NB4 (cell line): ENCODE data around the gene CALY.

ENCODE experiments used
- MYC ChIP-seq: IDR thresholded peaks from 2 replicates; pipeline ENCODE4 v1.6.1; 2011; ENCODE audit warnings: low read depth, low read length
- POLR2A ChIP-seq: IDR thresholded peaks from 2 replicates; pipeline ENCODE4 v1.6.1; 2011; ENCODE audit warnings: mild to moderate bottlenecking; ENCODE audit not compliant: insufficient read length; ENCODE audit errors: extremely low read depth
- TF ChIP-seq, protein P1 (sequence below): IDR thresholded peaks from one replicate; pipeline ENCODE4 v1.5.1; 2012; ENCODE audit warnings: low read depth, low read length

DNA sequence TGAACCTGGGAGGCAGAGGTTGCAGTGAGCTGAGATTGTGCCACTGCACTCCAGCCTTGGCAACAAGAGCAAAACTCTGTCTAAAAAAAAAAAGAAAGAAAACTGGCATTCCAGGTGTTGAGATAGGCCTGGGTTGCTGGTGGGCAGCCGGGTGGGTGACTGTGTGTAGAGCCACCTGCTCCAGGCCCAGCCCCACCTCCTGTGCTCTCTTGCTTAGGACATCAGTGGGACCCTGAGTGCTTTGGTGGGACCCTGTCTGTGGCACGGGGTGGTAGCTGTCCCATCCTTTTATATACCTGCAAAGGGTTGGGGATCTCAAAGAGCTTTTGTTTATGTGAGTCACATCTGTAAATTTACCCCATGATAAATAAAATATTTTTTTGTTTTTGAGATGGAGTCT lies 48.5 kb upstream of the CALY start:
- TF ChIP-seq, protein P1, sequence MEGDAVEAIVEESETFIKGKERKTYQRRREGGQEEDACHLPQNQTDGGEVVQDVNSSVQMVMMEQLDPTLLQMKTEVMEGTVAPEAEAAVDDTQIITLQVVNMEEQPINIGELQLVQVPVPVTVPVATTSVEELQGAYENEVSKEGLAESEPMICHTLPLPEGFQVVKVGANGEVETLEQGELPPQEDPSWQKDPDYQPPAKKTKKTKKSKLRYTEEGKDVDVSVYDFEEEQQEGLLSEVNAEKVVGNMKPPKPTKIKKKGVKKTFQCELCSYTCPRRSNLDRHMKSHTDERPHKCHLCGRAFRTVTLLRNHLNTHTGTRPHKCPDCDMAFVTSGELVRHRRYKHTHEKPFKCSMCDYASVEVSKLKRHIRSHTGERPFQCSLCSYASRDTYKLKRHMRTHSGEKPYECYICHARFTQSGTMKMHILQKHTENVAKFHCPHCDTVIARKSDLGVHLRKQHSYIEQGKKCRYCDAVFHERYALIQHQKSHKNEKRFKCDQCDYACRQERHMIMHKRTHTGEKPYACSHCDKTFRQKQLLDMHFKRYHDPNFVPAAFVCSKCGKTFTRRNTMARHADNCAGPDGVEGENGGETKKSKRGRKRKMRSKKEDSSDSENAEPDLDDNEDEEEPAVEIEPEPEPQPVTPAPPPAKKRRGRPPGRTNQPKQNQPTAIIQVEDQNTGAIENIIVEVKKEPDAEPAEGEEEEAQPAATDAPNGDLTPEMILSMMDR = no peak
- TF ChIP-seq POLR2A = no peak
- TF ChIP-seq MYC = no peak
